Kidney (tissue), 14 donors: Measurements from ENCODE around the gene L1TD1. TPM values are rescaled to one million over a fixed set of nuclear protein-coding genes. Genes with fewer than 3 reads are reported as not detected.
"Not testable (repeated sequence)": the region's sequence is repeated elsewhere in the genome, so short reads cannot be mapped to it uniquely, and the experiment has no call there.

Source experiments
- DNase-seq, 5 donors: peaks; one replicate each; pipeline ENCODE4 v3.0.0-alpha.2; 2013 to 2020
- FAIRE-seq: peaks from 2 replicates; lab custom pipeline; 2012; peaks lifted over from hg19 to GRCh38; lab: Jason Lieb, UNC
- H3K27ac ChIP-seq, 2 donors: one replicate each; pipeline ENCODE4 v1.7.0; 2013; ENCODE audit warnings: low read depth in 2 of 2, low read length in 2 of 2, inconsistent platforms in 1 of 2
- H3K27me3 ChIP-seq: one replicate; pipeline ENCODE4 v1.7.1; 2013; ENCODE audit warnings: low read length, inconsistent platforms; ENCODE audit not compliant: control insufficient read depth, insufficient read depth
- H3K36me3 ChIP-seq, 3 donors: one replicate each; pipeline versions ENCODE4 v1.7.0 to v1.7.1; 2013; ENCODE audit warnings: low read length in 3 of 3, control low read depth in 1 of 3, inconsistent platforms in 1 of 3; ENCODE audit not compliant: insufficient read depth in 3 of 3, control insufficient read depth in 2 of 3
- H3K4me1 ChIP-seq, 3 donors: one replicate each; pipeline versions ENCODE4 v1.7.0 to v1.7.1; 2013; ENCODE audit warnings: low read length in 3 of 3, inconsistent platforms in 1 of 3, low read depth in 1 of 3; ENCODE audit not compliant: control insufficient read depth in 2 of 3, insufficient read depth in 2 of 3
- H3K4me3 ChIP-seq, 3 donors: one replicate each; pipeline versions ENCODE4 v1.7.0 to v1.8.1; 2013; ENCODE audit warnings: low read length in 3 of 3, control low read depth in 1 of 3, inconsistent platforms in 1 of 3
- H3K9ac ChIP-seq, 3 donors: one replicate each; pipeline versions ENCODE4 v1.7.0 to v1.7.1; 2013; ENCODE audit warnings: low read length in 3 of 3, control low read depth in 1 of 3, inconsistent platforms in 1 of 3
- H3K9me3 ChIP-seq, 3 donors: one replicate each; pipeline versions ENCODE4 v1.7.0 to v1.7.1; 2013; ENCODE audit warnings: low read length in 3 of 3, control low read depth in 1 of 3, inconsistent platforms in 1 of 3; ENCODE audit not compliant: control insufficient read depth in 2 of 3, insufficient read depth in 1 of 3
- intact Hi-C: fragments of 100-400 bp; cut with DNase I; formaldehyde crosslinking; loops from one replicate; pipeline ENCODE4 v1.11.1; 2022
- polyA plus RNA-seq: library from polyadenylated mRNA; stranded (reverse); fragments of 350-450 nt; fragmentation: Illumina TruSeq; extraction: RNeasy Lipid Tissue Mini Kit (QIAGEN cat#74804); gene quantifications from one replicate; pipeline ENCODE4 v1.2.3, GENCODE V29; 2014; ENCODE audit warnings: low read depth, low replicate concordance; ENCODE audit not compliant: insufficient read depth
- total RNA-seq: library from RNA; stranded (reverse); fragmentation: NEBNext Ultra II Directional; extraction: Animal tissue kit (Norgen Biotek cat#: 25700); gene quantifications from one replicate; pipeline ENCODE4 v1.2.1, GENCODE V29; 2021
- TF ChIP-seq, protein P1 (sequence below): IDR thresholded peaks from 3 replicates; pipeline ENCODE4 v1.5.1; 2012; ENCODE audit warnings: mild to moderate bottlenecking, moderate library complexity, borderline replicate concordance; ENCODE audit not compliant: insufficient read depth; ENCODE audit errors: extremely low read depth
- donor health status: control.
- donor health status: control.
- donor health status: control.
- donor health status: control.
- donor health status: control.
- donor health status: DM: yes; HTN: yes; CAD: no.
- donor health status: Normal renal cell carcinoma (clear cell type).

The L1TD1 gene
- total and polyA plus RNA-seq, 2 donors from 2014 or later = 0.16 TPM; not detected in 1

DNA sequence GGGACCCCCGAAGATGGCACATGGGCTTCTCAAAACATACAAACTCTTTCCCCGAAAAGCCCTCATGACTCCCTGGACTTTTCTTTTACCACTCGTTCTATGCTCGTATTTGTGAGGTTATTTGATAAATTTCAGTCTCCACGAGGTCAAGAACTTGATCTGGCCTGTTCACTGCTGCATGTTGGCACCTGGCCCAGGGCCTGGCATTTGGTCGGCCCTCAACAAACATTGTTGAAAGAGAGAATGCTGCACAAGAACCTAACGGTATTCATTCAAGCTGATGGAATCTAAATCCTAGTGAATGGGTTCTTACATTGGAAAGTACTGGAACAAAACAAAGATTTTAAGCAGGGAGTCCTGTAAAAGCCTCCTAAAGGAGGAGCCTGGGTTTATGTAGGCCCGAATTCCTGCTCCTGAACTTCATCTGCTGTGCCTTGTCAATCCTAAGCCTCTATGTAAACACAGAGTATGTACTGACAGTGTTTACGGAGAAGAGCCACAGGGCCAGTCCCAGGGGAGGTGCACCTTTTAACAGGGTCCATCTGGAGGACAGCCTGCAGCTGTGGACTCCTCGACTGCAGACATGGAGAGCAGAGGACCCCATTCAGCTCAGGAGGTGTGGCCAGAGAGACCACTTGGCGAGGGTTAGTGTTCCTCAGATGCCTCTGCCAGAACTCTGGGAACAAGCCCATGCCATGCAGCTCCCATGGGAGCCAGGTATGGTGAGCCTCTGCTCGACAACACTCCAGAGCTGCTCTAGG lies 46.9 kb downstream of the L1TD1 start:
- intact Hi-C loops = no loop called here
- peak in 4 of 5 donors; percentile 46 to 65 (median 48) for DNase-seq

DNA sequence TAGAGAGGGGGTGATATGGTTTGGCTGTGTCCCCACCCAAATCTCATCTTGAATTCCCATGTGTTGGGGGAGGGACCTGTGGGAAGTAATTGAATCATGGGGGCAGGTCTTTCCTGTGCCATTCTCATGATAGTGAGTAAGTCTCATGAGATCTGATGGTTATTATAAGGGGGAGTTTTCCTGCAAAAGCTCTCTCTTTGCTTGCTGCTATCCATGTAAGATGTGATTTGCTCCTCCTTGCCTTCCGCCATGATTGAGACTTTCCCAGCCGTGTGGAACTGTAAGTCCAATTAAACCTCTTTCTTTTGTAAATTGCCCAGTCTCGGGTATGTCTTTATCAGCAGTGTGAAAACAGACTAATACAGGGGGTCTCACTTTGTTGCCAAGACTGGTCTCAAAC lies 49.7 kb downstream of the L1TD1 start:
- H3K27ac ChIP-seq, H3K4me3 ChIP-seq, H3K9ac ChIP-seq, H3K9me3 ChIP-seq, DNase-seq, FAIRE-seq, intact Hi-C loops, H3K36me3 ChIP-seq, H3K27me3 ChIP-seq, H3K4me1 ChIP-seq: not testable (repeated sequence)

More for the DNA sequence above, 46.9 kb downstream of the L1TD1 start:
- TF ChIP-seq, protein P1, sequence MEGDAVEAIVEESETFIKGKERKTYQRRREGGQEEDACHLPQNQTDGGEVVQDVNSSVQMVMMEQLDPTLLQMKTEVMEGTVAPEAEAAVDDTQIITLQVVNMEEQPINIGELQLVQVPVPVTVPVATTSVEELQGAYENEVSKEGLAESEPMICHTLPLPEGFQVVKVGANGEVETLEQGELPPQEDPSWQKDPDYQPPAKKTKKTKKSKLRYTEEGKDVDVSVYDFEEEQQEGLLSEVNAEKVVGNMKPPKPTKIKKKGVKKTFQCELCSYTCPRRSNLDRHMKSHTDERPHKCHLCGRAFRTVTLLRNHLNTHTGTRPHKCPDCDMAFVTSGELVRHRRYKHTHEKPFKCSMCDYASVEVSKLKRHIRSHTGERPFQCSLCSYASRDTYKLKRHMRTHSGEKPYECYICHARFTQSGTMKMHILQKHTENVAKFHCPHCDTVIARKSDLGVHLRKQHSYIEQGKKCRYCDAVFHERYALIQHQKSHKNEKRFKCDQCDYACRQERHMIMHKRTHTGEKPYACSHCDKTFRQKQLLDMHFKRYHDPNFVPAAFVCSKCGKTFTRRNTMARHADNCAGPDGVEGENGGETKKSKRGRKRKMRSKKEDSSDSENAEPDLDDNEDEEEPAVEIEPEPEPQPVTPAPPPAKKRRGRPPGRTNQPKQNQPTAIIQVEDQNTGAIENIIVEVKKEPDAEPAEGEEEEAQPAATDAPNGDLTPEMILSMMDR = no peak
- no peaks in the 10 kb centered on the region for H3K27me3 ChIP-seq
- H3K9me3 ChIP-seq = no peaks in the 10 kb centered on the region
- H3K36me3 ChIP-seq = no peaks in the 10 kb centered on the region
- H3K9ac ChIP-seq = no peak overlapping the region
- H3K4me3 ChIP-seq = no peak overlapping the region
- H3K4me1 ChIP-seq = peaks cover 0 to 2% (median 0%) of the 10 kb centered on the region in 3 donors
- no peak overlapping the region for H3K27ac ChIP-seq
- no peak for FAIRE-seq

DNA sequence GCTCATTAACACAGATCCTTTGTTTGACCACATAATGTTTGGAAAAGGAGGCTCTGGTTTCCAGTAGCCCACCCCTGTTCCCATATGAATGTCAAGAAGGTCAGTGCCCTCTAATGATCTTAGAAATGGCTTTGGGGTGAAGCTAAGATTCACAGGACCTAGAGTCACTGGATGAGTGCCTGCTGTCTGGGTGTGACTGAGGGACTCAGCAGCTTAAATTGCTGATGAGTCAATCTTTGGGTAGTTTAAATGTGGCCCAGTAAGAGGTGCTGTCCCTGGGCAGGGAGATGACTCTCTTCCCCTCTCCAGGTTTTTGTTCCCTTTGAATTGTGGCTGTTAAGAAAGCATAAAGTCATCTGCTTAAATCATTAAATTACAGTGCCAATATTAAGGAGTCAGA lies 50.6 kb downstream of the L1TD1 start:
- H3K4me1 ChIP-seq = peaks cover 0 to 2% (median 0%) of the 10 kb centered on the region in 3 donors
- H3K27ac ChIP-seq = no peak overlapping the region
- no peaks in the 10 kb centered on the region for H3K9me3 ChIP-seq
- H3K27me3 ChIP-seq = no peaks in the 10 kb centered on the region
- H3K4me3 ChIP-seq = no peak overlapping the region
- no peaks in the 10 kb centered on the region for H3K36me3 ChIP-seq
- intact Hi-C loops = no loop called here
- no peak for FAIRE-seq
- no peak for DNase-seq
- H3K9ac ChIP-seq = no peak overlapping the region
- TF ChIP-seq, protein P1 = no peak

DNA sequence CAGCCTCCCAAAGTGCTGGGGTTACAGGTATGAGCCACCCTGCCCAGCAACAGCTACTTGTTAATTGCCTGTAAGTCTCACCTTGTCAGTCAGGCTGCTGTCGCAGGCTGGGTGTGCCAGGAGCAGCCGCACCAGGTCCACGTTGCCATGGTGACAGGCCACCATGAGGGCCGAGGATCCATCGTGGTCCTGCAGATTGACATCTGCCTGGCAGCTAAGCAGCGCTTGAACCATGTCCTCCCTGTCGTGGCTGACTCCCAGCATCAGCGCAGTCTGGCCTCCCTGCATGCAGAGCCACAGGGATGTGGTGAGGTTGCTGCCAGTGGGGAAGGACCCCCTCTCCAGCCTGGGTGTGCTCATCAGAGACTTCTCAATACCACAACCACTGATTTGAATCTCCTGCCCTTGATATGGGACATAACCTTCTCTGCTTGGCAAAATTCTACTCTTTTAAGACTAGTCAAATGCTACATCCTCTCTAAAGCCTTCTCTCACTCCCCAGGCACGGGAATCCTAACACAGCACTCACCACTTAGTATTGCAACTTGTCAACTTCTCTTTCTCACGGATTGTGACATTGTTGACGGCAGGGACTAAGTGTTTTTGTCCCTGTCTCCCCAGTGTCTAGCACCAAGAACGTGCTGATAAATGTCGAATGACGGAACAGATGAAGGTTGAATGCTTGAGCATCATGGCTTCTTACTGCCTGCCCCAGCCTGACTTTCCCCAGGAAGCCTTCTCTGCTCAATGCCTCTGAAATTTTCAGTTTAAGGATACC lies 52.9 kb downstream of the L1TD1 start:
- intact Hi-C loops = no loop called here
- no peak overlapping the region for H3K9ac ChIP-seq
- H3K27ac ChIP-seq = no peak overlapping the region
- no peaks in the 10 kb centered on the region for H3K9me3 ChIP-seq
- H3K4me3 ChIP-seq = no peak overlapping the region
- FAIRE-seq (no peak), DNase-seq (no peak)
- no peaks in the 10 kb centered on the region for H3K36me3 ChIP-seq
- no peaks in the 10 kb centered on the region for H3K4me1 ChIP-seq
- no peaks in the 10 kb centered on the region for H3K27me3 ChIP-seq
- TF ChIP-seq, protein P1 = no peak
